ENCODE measurements around the gene PPP1R9A. TPM values are rescaled to one million over a fixed set of nuclear protein-coding genes. Genes with fewer than 3 reads are reported as not detected.

The PPP1R9A gene
- total and polyA plus RNA-seq, 8 donors, result 4.7 to 32.4 (median 16.8) TPM

DNA sequence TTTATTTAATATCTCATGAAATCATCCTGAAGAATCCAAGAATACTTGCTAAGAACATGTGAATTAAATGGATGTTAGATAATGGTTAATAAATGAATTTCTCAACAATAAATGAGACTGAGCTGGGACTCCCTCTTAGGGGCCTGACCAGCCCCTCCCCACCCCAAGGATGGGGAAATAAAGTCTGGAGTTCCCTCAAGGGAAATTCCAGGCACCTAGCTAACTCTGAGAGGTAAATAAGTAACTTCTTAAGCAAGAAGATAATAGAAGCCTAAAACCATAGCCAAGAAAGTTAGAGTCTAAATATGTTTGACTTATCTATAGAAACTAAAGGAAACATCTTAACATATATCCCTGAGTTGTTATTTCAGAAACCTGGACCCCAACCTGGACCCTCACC is 32.2 kb upstream of the PPP1R9A start:
- Histone ChIP-seq H3K4me1 (no peaks in the 10 kb centered on the region), H3K27ac (no peak overlapping the region), H3K27me3 (no peaks in the 10 kb centered on the region), H3K9me3 (no peaks in the 10 kb centered on the region), H3K36me3 (no peaks in the 10 kb centered on the region), H3K4me3 (no peak overlapping the region)
- ATAC-seq, result no peak
- DNase-seq, result no peak
- intact Hi-C loops (cut with DNase I), result no loop called here
- no peak for FAIRE-seq
- TF ChIP-seq, protein P1, sequence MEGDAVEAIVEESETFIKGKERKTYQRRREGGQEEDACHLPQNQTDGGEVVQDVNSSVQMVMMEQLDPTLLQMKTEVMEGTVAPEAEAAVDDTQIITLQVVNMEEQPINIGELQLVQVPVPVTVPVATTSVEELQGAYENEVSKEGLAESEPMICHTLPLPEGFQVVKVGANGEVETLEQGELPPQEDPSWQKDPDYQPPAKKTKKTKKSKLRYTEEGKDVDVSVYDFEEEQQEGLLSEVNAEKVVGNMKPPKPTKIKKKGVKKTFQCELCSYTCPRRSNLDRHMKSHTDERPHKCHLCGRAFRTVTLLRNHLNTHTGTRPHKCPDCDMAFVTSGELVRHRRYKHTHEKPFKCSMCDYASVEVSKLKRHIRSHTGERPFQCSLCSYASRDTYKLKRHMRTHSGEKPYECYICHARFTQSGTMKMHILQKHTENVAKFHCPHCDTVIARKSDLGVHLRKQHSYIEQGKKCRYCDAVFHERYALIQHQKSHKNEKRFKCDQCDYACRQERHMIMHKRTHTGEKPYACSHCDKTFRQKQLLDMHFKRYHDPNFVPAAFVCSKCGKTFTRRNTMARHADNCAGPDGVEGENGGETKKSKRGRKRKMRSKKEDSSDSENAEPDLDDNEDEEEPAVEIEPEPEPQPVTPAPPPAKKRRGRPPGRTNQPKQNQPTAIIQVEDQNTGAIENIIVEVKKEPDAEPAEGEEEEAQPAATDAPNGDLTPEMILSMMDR (IDR thresholded peaks at IDR 0.05), result no peak

DNA sequence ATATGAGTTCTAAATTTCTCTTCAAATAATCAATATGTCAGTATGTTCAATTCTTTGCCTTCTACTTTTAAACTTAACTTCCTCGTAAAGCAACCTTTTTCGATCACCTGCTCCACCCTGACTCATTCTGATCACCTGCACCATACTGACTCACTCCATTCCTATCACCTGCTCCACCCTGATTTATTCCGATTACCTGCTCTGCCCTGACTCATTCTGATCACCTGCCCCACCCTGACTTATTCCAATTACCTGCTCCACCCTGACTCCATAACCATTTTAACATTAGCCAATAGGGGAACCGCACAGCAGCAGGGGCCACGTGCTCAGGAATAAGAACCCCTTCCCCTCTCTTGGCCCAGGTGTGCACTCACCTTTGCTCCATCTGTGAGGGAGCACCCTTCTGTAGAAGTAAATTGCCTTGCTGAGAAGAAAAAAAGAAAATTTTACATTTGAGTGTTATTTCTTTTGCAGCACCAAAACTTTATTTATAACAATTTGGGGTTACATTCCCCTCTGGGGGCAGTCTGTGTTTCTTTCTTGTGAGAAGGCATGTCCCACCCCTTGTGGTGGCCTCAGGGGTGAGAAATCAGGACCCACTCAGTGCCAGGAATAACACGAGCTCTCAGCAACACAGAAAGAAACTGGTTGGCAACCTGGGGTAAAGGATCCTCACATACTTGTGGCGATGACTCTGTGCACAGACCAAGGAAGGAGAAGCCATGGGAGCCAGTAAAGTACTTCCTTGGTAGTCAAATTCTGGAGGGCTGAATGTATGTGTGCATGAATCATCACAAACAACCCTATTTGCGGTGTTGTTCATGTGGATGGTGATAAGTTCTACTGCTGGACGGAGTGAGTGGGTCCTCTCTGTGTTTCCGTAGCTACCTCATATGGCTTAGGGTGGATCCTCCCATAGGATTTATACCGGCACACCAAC is 29.4 kb upstream of the PPP1R9A start:
- TF ChIP-seq, protein P1 (IDR thresholded peaks at IDR 0.05), result no peak
- H3K4me1 ChIP-seq, result no peaks in the 10 kb centered on the region
- H3K36me3 ChIP-seq, result no peaks in the 10 kb centered on the region
- H3K9me3 ChIP-seq, result no peaks in the 10 kb centered on the region
- 86 to 87% methylated on average over 11 of the region's 11 CpGs for WGBS, 2 donors
- no peak overlapping the region for H3K27ac ChIP-seq
- no peaks in the 10 kb centered on the region for H3K27me3 ChIP-seq
- DNase-seq (no peak), ATAC-seq (no peak), FAIRE-seq (no peak)
- intact Hi-C loops (cut with DNase I), result no loop called here
- no peak overlapping the region for H3K4me3 ChIP-seq

DNA sequence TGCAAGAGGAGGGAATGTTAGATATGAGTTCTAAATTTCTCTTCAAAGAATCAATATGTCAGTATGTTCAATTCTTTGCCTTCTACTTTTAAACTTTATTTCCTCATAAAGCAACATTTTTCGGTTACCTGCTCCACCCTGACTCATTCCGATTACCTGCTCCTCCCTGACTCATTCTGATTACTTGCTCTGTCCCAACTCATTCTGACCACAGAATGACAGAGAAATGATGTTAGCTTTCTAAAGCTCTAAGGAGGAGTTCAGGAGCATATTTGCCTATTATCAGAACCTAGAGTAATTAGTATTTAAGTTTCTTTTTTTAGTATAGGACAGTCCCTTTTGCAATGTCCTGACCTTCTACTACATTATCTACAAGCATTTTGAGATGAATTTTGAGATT is 24.5 kb upstream of the PPP1R9A start:
- Histone ChIP-seq H3K36me3 (no peaks in the 10 kb centered on the region), H3K4me1 (no peaks in the 10 kb centered on the region), H3K27ac (no peak overlapping the region), H3K9me3 (no peaks in the 10 kb centered on the region), H3K4me3 (no peak overlapping the region), H3K27me3 (no peaks in the 10 kb centered on the region)
- TF ChIP-seq, protein P1 (IDR thresholded peaks at IDR 0.05), result no peak
- WGBS, 2 donors, result 66 to 73% methylated on average over 2 of the region's 2 CpGs
- no peak for ATAC-seq
- intact Hi-C loops (cut with DNase I), result no loop called here
- no peak for DNase-seq
- no peak for FAIRE-seq

DNA sequence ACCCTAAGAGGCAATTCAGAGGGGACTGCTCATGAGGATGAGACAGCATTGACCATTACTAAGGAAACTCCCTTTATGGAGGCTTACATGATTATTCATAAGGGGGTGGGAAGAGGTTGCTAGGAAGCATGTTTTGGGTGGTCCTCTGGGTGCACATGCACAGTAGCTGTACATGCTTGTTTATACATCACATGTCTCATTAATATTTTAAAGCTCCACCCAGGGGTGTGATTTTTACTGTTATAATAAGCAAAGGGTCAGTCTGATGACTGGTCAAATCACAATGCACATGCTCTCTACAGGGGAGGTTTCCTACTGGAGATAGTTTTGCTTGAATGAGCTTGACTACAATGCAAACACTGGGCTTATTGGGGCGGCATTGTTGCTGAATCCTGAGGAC is 23.8 kb upstream of the PPP1R9A start:
- no peaks in the 10 kb centered on the region for H3K27me3 ChIP-seq
- no peaks in the 10 kb centered on the region for H3K36me3 ChIP-seq
- no peak for ATAC-seq
- no peak overlapping the region for H3K4me3 ChIP-seq
- intact Hi-C loops (cut with DNase I), result no loop called here
- TF ChIP-seq, protein P1 (IDR thresholded peaks at IDR 0.05), result no peak
- peaks cover 0 to 6% (median 2%) of the 10 kb centered on the region in 3 donors for H3K4me1 ChIP-seq
- DNase-seq, result no peak
- 77 to 100% methylated on average over 1 of the region's 1 CpG for WGBS, 2 donors
- FAIRE-seq, result no peak
- H3K9me3 ChIP-seq, result no peaks in the 10 kb centered on the region
- no peak overlapping the region for H3K27ac ChIP-seq

DNA sequence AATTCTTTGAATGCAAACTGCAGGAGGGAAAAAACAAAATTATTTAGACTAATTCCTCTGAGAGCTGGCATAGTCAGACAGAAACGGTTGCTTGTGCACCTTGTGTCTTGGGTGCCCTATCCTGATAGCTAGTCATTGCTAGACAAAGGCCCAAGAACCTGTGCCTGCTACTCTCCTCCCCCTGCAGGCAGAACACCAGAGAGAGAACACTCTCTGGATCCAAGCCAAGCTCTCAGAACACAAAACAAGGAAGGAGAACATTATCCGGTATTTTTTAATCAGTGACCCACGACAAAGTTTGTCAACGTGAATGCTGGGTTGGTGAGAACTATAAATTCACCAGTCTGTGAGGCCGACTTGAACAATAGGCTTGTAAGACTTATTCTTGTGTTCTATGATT is 18.8 kb upstream of the PPP1R9A start:
- intact Hi-C loops (cut with DNase I), result no loop called here
- TF ChIP-seq, protein P1 (IDR thresholded peaks at IDR 0.05), result peak in 1 of 4 donors; percentile 30
- WGBS, 2 donors, result 7 to 12% methylated on average over 5 of the region's 5 CpGs
- no peaks in the 10 kb centered on the region for H3K27me3 ChIP-seq
- H3K4me3 ChIP-seq, result no peak overlapping the region
- peak; percentile 83 to 96 (median 94) for ATAC-seq
- no peak for FAIRE-seq
- H3K27ac ChIP-seq, result peak overlapping the region in 2 of 4 donors; percentile 47 to 49
- no peaks in the 10 kb centered on the region for H3K36me3 ChIP-seq
- H3K9me3 ChIP-seq, result no peaks in the 10 kb centered on the region
- H3K4me1 ChIP-seq, result peaks cover 0 to 11% (median 9%) of the 10 kb centered on the region in 3 donors
- DNase-seq, result peak in 4 of 6 donors; percentile 35 to 56 (median 48)

Measured in pancreas (tissue), 10 donors.